GM18520 (cell line): ENCODE data around the gene OR2V2.
"Not testable (repeated sequence)": the region's sequence is repeated elsewhere in the genome, so short reads cannot be mapped to it uniquely, and the experiment has no call there.

Experiments
- ATAC-seq: cut with Tn5 transposase; IDR thresholded peaks from one replicate; pipeline ENCODE4 v1.9.1; 2021; ENCODE audit not compliant: unreplicated experiment

The OR2V2 gene

GRCh38 chr5:181114844-181115778 lies 32.3 kb upstream of the OR2V2 start:
- ATAC-seq, result no peak

GRCh38 chr5:181118369-181118768 lies 29.0 kb upstream of the OR2V2 start:
- no peak for ATAC-seq

GRCh38 chr5:181119105-181119504 lies 28.3 kb upstream of the OR2V2 start:
- no peak for ATAC-seq

GRCh38 chr5:181120306-181120705 lies 27.1 kb upstream of the OR2V2 start:
- no peak for ATAC-seq

GRCh38 chr5:181120761-181121160 lies 26.6 kb upstream of the OR2V2 start:
- no peak for ATAC-seq

- no peak for ATAC-seq
Observed at GRCh38 chr5:181121675-181122561, 25.5 kb upstream of the OR2V2 start.

- no peak for ATAC-seq
Observed at GRCh38 chr5:181124526-181124925, 22.9 kb upstream of the OR2V2 start.

- ATAC-seq, result no peak
Observed at GRCh38 chr5:181126841-181127240, 20.5 kb upstream of the OR2V2 start.

- no peak for ATAC-seq
Observed at GRCh38 chr5:181127456-181127855, 19.9 kb upstream of the OR2V2 start.

GRCh38 chr5:181127907-181128626 lies 19.3 kb upstream of the OR2V2 start:
- no peak for ATAC-seq

- ATAC-seq, result no peak
Observed at GRCh38 chr5:181129601-181130000, 17.8 kb upstream of the OR2V2 start.

GRCh38 chr5:181130081-181130480 lies 17.3 kb upstream of the OR2V2 start:
- not testable (repeated sequence) for ATAC-seq

GRCh38 chr5:181130832-181131496 lies 16.4 kb upstream of the OR2V2 start, which contains the start of gene OR2V1:
Gene OR2V1, minus strand, starts transcription at chr5:181131169. Its CDS starts 5,865 bp downstream, at chr5:181125304.
- ATAC-seq, result no peak

GRCh38 chr5:181131514-181131913 lies 15.9 kb upstream of the OR2V2 start:
- no peak for ATAC-seq

GRCh38 chr5:181133083-181133482 lies 14.3 kb upstream of the OR2V2 start:
- no peak for ATAC-seq

- no peak for ATAC-seq
Observed at GRCh38 chr5:181133610-181134231, 13.7 kb upstream of the OR2V2 start.

- no peak for ATAC-seq
Observed at GRCh38 chr5:181134259-181134658, 13.1 kb upstream of the OR2V2 start.

GRCh38 chr5:181136361-181136955 lies 10.9 kb upstream of the OR2V2 start:
- no peak for ATAC-seq

- ATAC-seq, result no peak
Observed at GRCh38 chr5:181138258-181138657, 9.1 kb upstream of the OR2V2 start.

- ATAC-seq, result no peak
Observed at GRCh38 chr5:181140766-181141165, 6.6 kb upstream of the OR2V2 start.
